ENCODE results near the gene TMX4. TPM values are rescaled to one million over a fixed set of nuclear protein-coding genes. Genes with fewer than 3 reads are reported as not detected.

The TMX4 gene
- total and polyA plus RNA-seq, 2 donors (not counting 3 experiments of a cell fraction or from before 2014, with no cell fraction given): 6.5 to 30.3 TPM

DNA sequence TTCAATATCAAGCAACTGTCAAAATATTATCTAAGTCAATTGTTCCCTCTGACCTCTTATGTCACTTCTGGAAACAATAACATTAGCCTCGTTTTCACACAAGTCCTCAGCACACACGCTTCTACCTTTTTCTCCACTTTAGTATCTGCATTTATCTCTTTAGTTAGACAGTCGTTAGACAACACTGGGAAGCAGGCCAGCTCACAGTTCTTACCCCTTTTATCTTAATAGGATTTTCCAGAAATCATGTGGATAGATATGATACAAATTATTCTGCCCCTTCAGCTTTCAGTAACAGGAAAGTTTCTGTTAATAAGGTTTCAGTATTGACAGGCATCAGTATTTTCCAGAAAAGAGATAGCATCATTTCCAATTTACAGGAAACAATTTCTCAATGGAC is 53.4 kb downstream of the TMX4 start:
- FAIRE-seq (no peak), DNase-seq (ENCODE audit: low read depth, low spot score) (no peak)
- Histone ChIP-seq H3K9ac (replicated peaks; ENCODE audit: extremely low read depth, insufficient read depth, low read length) (no peak overlapping the region), H3K36me3 (ENCODE audit: control insufficient read depth in 2 of 2, extremely low read depth in 1 of 2, insufficient read depth in 2 of 2, low read length in 2 of 2) (no peaks in the 10 kb centered on the region), H3K27ac (ENCODE audit: insufficient read depth, low read depth, low read length) (no peak overlapping the region), H3K79me2 (ENCODE audit: control insufficient read depth, insufficient read depth, low read length) (no peaks in the 10 kb centered on the region), H2AFZ (ENCODE audit: low read depth, low read length) (no peak overlapping the region), H4K20me1 (replicated peaks; ENCODE audit: control insufficient read depth, extremely low read depth, insufficient read depth, low read length) (no peaks in the 10 kb centered on the region), H3K4me1 (ENCODE audit: control insufficient read depth, extremely low read depth, insufficient read depth, low read length) (no peaks in the 10 kb centered on the region), H3K4me3 (replicated peaks in 1 of 3; ENCODE audit: insufficient read depth in 1 of 3, low read depth in 1 of 3, low read length in 3 of 3) (no peak overlapping the region), H3K9me3 (replicated peaks; ENCODE audit: control insufficient read depth, insufficient read depth, low read length) (no peaks in the 10 kb centered on the region), H3K4me2 (ENCODE audit: insufficient read depth, low read length) (no peak overlapping the region), H3K9me1 (replicated peaks; ENCODE audit: control insufficient read depth, extremely low read depth, insufficient read depth, low read length) (no peaks in the 10 kb centered on the region), H3K27me3 (ENCODE audit: control insufficient read depth in 2 of 2, insufficient read depth in 2 of 2, low read length in 2 of 2) (no peaks in the 10 kb centered on the region)
- intact Hi-C loops (cut with micrococcal nuclease) (no loop called here), dilution Hi-C loops (cut with MboI; ENCODE audit: extremely low pct_ligation_motif_present, low sequenced_read_pairs) (no loop called here)
- no TSS peak for BruUV-seq (replicated peaks)
- TF ChIP-seq GATA2 (IDR thresholded peaks at IDR 0.05; ENCODE audit: insufficient read depth, insufficient read length, low read depth, low read length) (no peak), FOS (IDR thresholded peaks at IDR 0.05; ENCODE audit: borderline replicate concordance, insufficient read depth, low read length) (no peak), EZH2 (IDR thresholded peaks at IDR 0.05; ENCODE audit: borderline replicate concordance, low read depth, low read length, severe bottlenecking) (no peak), POLR2AphosphoS5 (IDR thresholded peaks at IDR 0.05; ENCODE audit: insufficient read depth, low read depth, low read length) (no peak), POLR2A (IDR thresholded peaks at IDR 0.05; ENCODE audit: low read depth, low read length) (no peak)
- TF ChIP-seq, protein P1, sequence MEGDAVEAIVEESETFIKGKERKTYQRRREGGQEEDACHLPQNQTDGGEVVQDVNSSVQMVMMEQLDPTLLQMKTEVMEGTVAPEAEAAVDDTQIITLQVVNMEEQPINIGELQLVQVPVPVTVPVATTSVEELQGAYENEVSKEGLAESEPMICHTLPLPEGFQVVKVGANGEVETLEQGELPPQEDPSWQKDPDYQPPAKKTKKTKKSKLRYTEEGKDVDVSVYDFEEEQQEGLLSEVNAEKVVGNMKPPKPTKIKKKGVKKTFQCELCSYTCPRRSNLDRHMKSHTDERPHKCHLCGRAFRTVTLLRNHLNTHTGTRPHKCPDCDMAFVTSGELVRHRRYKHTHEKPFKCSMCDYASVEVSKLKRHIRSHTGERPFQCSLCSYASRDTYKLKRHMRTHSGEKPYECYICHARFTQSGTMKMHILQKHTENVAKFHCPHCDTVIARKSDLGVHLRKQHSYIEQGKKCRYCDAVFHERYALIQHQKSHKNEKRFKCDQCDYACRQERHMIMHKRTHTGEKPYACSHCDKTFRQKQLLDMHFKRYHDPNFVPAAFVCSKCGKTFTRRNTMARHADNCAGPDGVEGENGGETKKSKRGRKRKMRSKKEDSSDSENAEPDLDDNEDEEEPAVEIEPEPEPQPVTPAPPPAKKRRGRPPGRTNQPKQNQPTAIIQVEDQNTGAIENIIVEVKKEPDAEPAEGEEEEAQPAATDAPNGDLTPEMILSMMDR (IDR thresholded peaks at IDR 0.05; ENCODE audit: extremely low read depth in 1 of 2, insufficient read depth in 1 of 2, low read depth in 1 of 2, low read length in 2 of 2): no peak
- POLR2A ChIA-PET: no interaction called here
- CTCF ChIA-PET: interaction anchor here (0.6 to 3.2 kb wide), 5 partner anchors 8 to 756 kb away, joined by 3 to 15 read pairs (median 7); no protein-coding TSS in a partner anchor

DNA sequence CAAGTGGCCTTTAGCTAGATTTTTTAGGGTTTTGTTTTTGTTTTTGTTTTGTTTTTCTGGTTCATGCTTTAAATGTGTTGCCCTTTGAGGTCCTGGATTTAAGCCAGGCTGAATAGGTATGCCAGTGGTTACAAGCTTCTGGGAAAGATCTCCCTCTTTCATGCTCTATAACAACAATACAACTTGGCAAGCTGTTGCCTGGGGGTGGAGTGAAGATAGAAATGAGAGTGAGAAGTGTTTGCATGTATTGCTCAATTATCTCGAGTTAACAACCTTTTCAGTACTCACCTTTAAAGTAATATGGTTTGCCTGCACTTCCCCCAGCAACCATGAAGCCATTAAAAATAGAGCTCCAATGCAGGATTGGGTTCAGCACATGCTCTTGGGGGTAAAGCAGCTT is 60.1 kb downstream of the TMX4 start:
- dilution Hi-C loops (cut with MboI; ENCODE audit: extremely low pct_ligation_motif_present, low sequenced_read_pairs) (no loop called here), intact Hi-C loops (cut with micrococcal nuclease) (no loop called here)
- no peaks in the 10 kb centered on the region for H3K4me1 ChIP-seq (ENCODE audit: control insufficient read depth, extremely low read depth, insufficient read depth, low read length)
- peaks cover 3 to 8% of the 10 kb centered on the region in 2 experiments for H3K27me3 ChIP-seq (ENCODE audit: control insufficient read depth in 2 of 2, insufficient read depth in 2 of 2, low read length in 2 of 2)
- no peak overlapping the region for H2AFZ ChIP-seq (ENCODE audit: low read depth, low read length)
- no peaks in the 10 kb centered on the region for H3K79me2 ChIP-seq (ENCODE audit: control insufficient read depth, insufficient read depth, low read length)
- no peaks in the 10 kb centered on the region for H4K20me1 ChIP-seq (replicated peaks; ENCODE audit: control insufficient read depth, extremely low read depth, insufficient read depth, low read length)
- no peak overlapping the region for H3K27ac ChIP-seq (ENCODE audit: insufficient read depth, low read depth, low read length)
- no peaks in the 10 kb centered on the region for H3K9me3 ChIP-seq (replicated peaks; ENCODE audit: control insufficient read depth, insufficient read depth, low read length)
- no peaks in the 10 kb centered on the region for H3K36me3 ChIP-seq (ENCODE audit: control insufficient read depth in 2 of 2, extremely low read depth in 1 of 2, insufficient read depth in 2 of 2, low read length in 2 of 2)
- TF ChIP-seq, protein P2, sequence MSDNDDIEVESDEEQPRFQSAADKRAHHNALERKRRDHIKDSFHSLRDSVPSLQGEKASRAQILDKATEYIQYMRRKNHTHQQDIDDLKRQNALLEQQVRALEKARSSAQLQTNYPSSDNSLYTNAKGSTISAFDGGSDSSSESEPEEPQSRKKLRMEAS (IDR thresholded peaks at IDR 0.05; ENCODE audit: insufficient read depth, insufficient read length): no peak
- TF ChIP-seq, protein P1 (IDR thresholded peaks at IDR 0.05; ENCODE audit: extremely low read depth in 1 of 2, insufficient read depth in 1 of 2, low read depth in 1 of 2, low read length in 2 of 2): no peak
- TF ChIP-seq POLR2A (IDR thresholded peaks at IDR 0.05; ENCODE audit: low read depth, low read length) (no peak), EZH2 (IDR thresholded peaks at IDR 0.05; ENCODE audit: borderline replicate concordance, low read depth, low read length, severe bottlenecking) (no peak), JUN (IDR thresholded peaks at IDR 0.05; ENCODE audit: borderline replicate concordance, insufficient read depth, insufficient read length, low read depth) (no peak), MYC (IDR thresholded peaks at IDR 0.05; ENCODE audit: low read depth, low read length) (no peak), GATA2 (IDR thresholded peaks at IDR 0.05; ENCODE audit: insufficient read depth, insufficient read length, low read depth, low read length) (no peak), FOS (IDR thresholded peaks at IDR 0.05; ENCODE audit: borderline replicate concordance, insufficient read depth, low read length) (no peak), POLR2AphosphoS5 (IDR thresholded peaks at IDR 0.05; ENCODE audit: insufficient read depth, low read depth, low read length) (no peak)
- ChIA-PET POLR2A (no interaction called here), CTCF (interaction anchor here (1.3 kb wide), 1 partner anchor 23 kb away, joined by 3 read pairs; no protein-coding TSS in a partner anchor)
- no peaks in the 10 kb centered on the region for H3K9me1 ChIP-seq (replicated peaks; ENCODE audit: control insufficient read depth, extremely low read depth, insufficient read depth, low read length)
- H3K9ac ChIP-seq (replicated peaks; ENCODE audit: extremely low read depth, insufficient read depth, low read length): no peak overlapping the region
- FAIRE-seq (no peak), DNase-seq (ENCODE audit: low read depth, low spot score) (no peak)
- no TSS peak for BruUV-seq (replicated peaks)
- no peak overlapping the region for H3K4me2 ChIP-seq (ENCODE audit: insufficient read depth, low read length)
- no peak overlapping the region for H3K4me3 ChIP-seq (replicated peaks in 1 of 3; ENCODE audit: insufficient read depth in 1 of 3, low read depth in 1 of 3, low read length in 3 of 3)

All from endothelial cell of umbilical vein (primary cell).